ENCODE data around the gene KNSTRN.

DNA sequence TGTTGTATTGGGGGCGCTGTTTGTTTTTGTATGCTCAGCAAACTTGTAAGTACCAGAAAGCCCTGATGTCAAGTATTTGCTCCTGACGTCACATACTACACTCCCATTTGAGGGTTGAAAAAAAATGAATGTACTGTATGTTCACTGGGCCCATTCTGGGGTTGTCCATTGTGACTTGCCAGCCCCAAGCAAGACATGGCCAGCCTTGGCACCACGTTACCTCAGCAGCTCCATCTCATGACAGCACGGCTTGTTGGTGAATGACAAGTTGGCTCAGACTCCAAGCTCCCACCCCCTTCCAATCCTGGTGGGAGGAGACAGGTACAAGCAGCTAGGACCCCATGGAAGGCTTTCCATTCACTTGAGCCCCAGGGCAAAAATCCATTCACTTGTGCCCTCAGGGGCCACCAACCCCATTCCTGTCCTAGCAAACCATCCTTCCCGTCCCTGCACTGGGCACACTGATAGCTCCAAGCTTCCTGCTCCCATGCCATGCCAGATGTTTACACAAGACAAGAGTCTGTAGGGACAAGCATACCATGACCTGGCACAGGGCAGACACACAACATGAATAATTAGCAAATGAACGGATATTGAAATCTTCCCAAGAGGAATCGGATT is 30.1 kb upstream of the KNSTRN start:
- TF ChIP-seq ZNF350 (tag by site-specific recombination; IDR thresholded peaks at IDR 0.05), result no peak
- no peak for TF ChIP-seq CTCF (tag by site-specific recombination; IDR thresholded peaks at IDR 0.05)
- TF ChIP-seq ZBTB17 (tag by site-specific recombination; IDR thresholded peaks at IDR 0.05), result no peak
- TF ChIP-seq ZNF404 (tag by site-specific recombination; IDR thresholded peaks at IDR 0.05), result no peak
- TF ChIP-seq ZNF768 (tag by site-specific recombination; IDR thresholded peaks at IDR 0.05), result no peak
- no peak for TF ChIP-seq ZSCAN23 (tag by site-specific recombination; IDR thresholded peaks at IDR 0.05)
- TF ChIP-seq BCL11A (tag by site-specific recombination; IDR thresholded peaks at IDR 0.05; ENCODE audit: low read depth), result no peak
- no peak for TF ChIP-seq ZNF704 (tag by site-specific recombination; IDR thresholded peaks at IDR 0.05)
